ENCODE measurements around the gene B3GALT6. TPM values are rescaled to one million over a fixed set of nuclear protein-coding genes. Genes with fewer than 3 reads are reported as not detected.

Gene B3GALT6
- total RNA-seq, 1 experiment from 2014 or later, result 27.1 TPM

GRCh38 chr1:1218524-1219200 lies 13.4 kb upstream of the B3GALT6 start:
- H3K9ac ChIP-seq (ENCODE audit: extremely low read depth, insufficient read length, low read length), result no peak overlapping the region
- H4K91ac ChIP-seq (ENCODE audit: insufficient read length, low read depth, low read length), result no peak overlapping the region
- H3K23ac ChIP-seq (ENCODE audit: insufficient read length, low read depth, low read length), result no peak overlapping the region
- H4K5ac ChIP-seq (ENCODE audit: insufficient read length, low read depth, low read length), result no peak overlapping the region
- no peak overlapping the region for H2AFZ ChIP-seq (ENCODE audit: low read length)
- no peak overlapping the region for H3K4me2 ChIP-seq (ENCODE audit: insufficient read depth, insufficient read length, low read length)
- Mint-ChIP-seq H3K27me3 (ENCODE audit: low read depth) (no peaks in the 10 kb centered on the region; the same call in 1 of the 2 replicates), H3K36me3 (ENCODE audit: insufficient read depth in 1 of 3, low read depth in 3 of 3) (peaks cover 22 to 47% (median 37%) of the 10 kb centered on the region in 3 experiments), H3K9me3 (no peaks in the 10 kb centered on the region; a peak in 1 of 5 replicates), H3K27ac (0 out of 7 replicates have a peak overlapping the region, but pooled peaks of 1 of the 3 experiments have one; percentile 40), H3K4me1 (peaks cover 0 to 4% of the 10 kb centered on the region in 2 experiments; a peak in 1 of 4 replicates), H3K4me3 (no peak overlapping the region)
- H3K79me2 ChIP-seq (ENCODE audit: insufficient read depth, low read length), result no peaks in the 10 kb centered on the region
- TF ChIP-seq CTCF (conservative IDR thresholded peaks at IDR 0.05), result no peak
- H3K56ac ChIP-seq (ENCODE audit: insufficient read length, low read depth, low read length), result no peak overlapping the region
- H4K20me1 ChIP-seq (ENCODE audit: control insufficient read depth, insufficient read depth, insufficient read length), result no peaks in the 10 kb centered on the region
- no peaks in the 10 kb centered on the region for H3K27me3 ChIP-seq (ENCODE audit: insufficient read depth, low read length)
- no peaks in the 10 kb centered on the region for H3K9me3 ChIP-seq (ENCODE audit: control insufficient read depth, low read depth, low read length)
- no peak overlapping the region for H2BK12ac ChIP-seq (ENCODE audit: insufficient read length, low read depth, low read length)
- no peak overlapping the region for H3K27ac ChIP-seq (ENCODE audit: insufficient read length, low read depth, low read length)
- no peak overlapping the region for H2BK15ac ChIP-seq (ENCODE audit: low read depth, low read length)
- H3K23me2 ChIP-seq (ENCODE audit: insufficient read length, low read depth, low read length, poor library complexity, severe bottlenecking), result no peaks in the 10 kb centered on the region
- no peak overlapping the region for H3K14ac ChIP-seq (ENCODE audit: insufficient read depth, low read length)
- H3T11ph ChIP-seq (ENCODE audit: low read length), result no peak overlapping the region
- H3K4me1 ChIP-seq (ENCODE audit: insufficient read depth, low read length), result no peaks in the 10 kb centered on the region
- no peak overlapping the region for H3K4ac ChIP-seq (ENCODE audit: low read depth, low read length)
- no peak overlapping the region for H2BK20ac ChIP-seq (ENCODE audit: low read depth, low read length, poor library complexity, severe bottlenecking)
- no peak overlapping the region for H2AK5ac ChIP-seq (ENCODE audit: insufficient read length, low read length)
- no peaks in the 10 kb centered on the region for H3K79me1 ChIP-seq (ENCODE audit: insufficient read depth, low read depth, low read length, poor library complexity, severe bottlenecking)
- no peak overlapping the region for H4K8ac ChIP-seq (replicated peaks; ENCODE audit: insufficient read length, low read depth, low read length)
- WGBS (ENCODE audit: extremely low coverage, insufficient read length, low lambda C conversion rate), result no CpG with 5 or more reads among the region's 36 CpGs
- no peak overlapping the region for H2BK5ac ChIP-seq (ENCODE audit: insufficient read length, low read length)
- no peak for DNase-seq
- no peak overlapping the region for H3K18ac ChIP-seq (ENCODE audit: insufficient read length, low read depth, low read length)
- H2BK120ac ChIP-seq (ENCODE audit: low read depth, low read length, poor library complexity, severe bottlenecking), result no peak overlapping the region

All from H9 (cell line).